ENCODE results near the gene BCL7C.

BCL7C gene

GRCh38 chr16:30924076-30924912 lies 30.4 kb upstream of the BCL7C start:
- TF ChIP-seq FOXM1 (IDR thresholded peaks at IDR 0.05; ENCODE audit: borderline replicate concordance, low read depth): no peak
- TF ChIP-seq TCF12 (IDR thresholded peaks at IDR 0.05; ENCODE audit: low read depth): no peak
- TF ChIP-seq REST (IDR thresholded peaks at IDR 0.05; ENCODE audit: low read depth): no peak
- TF ChIP-seq EP300 (IDR thresholded peaks at IDR 0.05; ENCODE audit: borderline replicate concordance): no peak
- TF ChIP-seq RAD21 (IDR thresholded peaks at IDR 0.05; ENCODE audit: low read depth): no peak
- no peak for TF ChIP-seq USF1 (IDR thresholded peaks at IDR 0.05)
- TF ChIP-seq ZBTB7A (IDR thresholded peaks at IDR 0.05; ENCODE audit: low read depth): no peak
- no peak for TF ChIP-seq YY1 (IDR thresholded peaks at IDR 0.05; ENCODE audit: low read depth)
- TF ChIP-seq TAF1 (IDR thresholded peaks at IDR 0.05; ENCODE audit: low read depth): no peak
- TF ChIP-seq MAX (IDR thresholded peaks at IDR 0.05): no peak
- TF ChIP-seq CREB1 (IDR thresholded peaks at IDR 0.05; ENCODE audit: low read depth): no peak
- no peak for TF ChIP-seq CEBPB (IDR thresholded peaks at IDR 0.05)
- TF ChIP-seq NFIC (IDR thresholded peaks at IDR 0.05): no peak
- no peak for TF ChIP-seq EGR1 (IDR thresholded peaks at IDR 0.05)
- no peak for TF ChIP-seq TEAD4 (IDR thresholded peaks at IDR 0.05)

GRCh38 chr16:30923554-30924075 lies 29.7 kb upstream of the BCL7C start, which contains the start of gene FBXL19:
TSS of gene FBXL19 (plus strand) at chr16:30923572. CDS start at chr16:30925755, 2,183 bp downstream.
- TF ChIP-seq TEAD4 (IDR thresholded peaks at IDR 0.05): no peak
- 0 out of 2 replicates have a peak, but pooled peaks have one; percentile 7 for TF ChIP-seq ZBTB7A (IDR thresholded peaks at IDR 0.05; ENCODE audit: low read depth)
- TF ChIP-seq RAD21 (IDR thresholded peaks at IDR 0.05; ENCODE audit: low read depth): no peak

- TF ChIP-seq TCF12 (IDR thresholded peaks at IDR 0.05; ENCODE audit: low read depth) (peak; percentile 70), USF1 (IDR thresholded peaks at IDR 0.05) (peak; percentile 70), EGR1 (IDR thresholded peaks at IDR 0.05) (peak; percentile 68), MAX (IDR thresholded peaks at IDR 0.05) (peak; percentile 39; the same call in 1 of the 2 replicates), REST (IDR thresholded peaks at IDR 0.05; ENCODE audit: low read depth) (no peak), YY1 (IDR thresholded peaks at IDR 0.05; ENCODE audit: low read depth) (peak; percentile 95), TEAD4 (IDR thresholded peaks at IDR 0.05) (no peak), CEBPB (IDR thresholded peaks at IDR 0.05) (no peak), EP300 (IDR thresholded peaks at IDR 0.05; ENCODE audit: borderline replicate concordance) (no peak; the same call in 1 of the 2 replicates), CREB1 (IDR thresholded peaks at IDR 0.05; ENCODE audit: low read depth) (peak; percentile 72), TAF1 (IDR thresholded peaks at IDR 0.05; ENCODE audit: low read depth) (peak; percentile 32; the same call in 1 of the 2 replicates), ZBTB7A (IDR thresholded peaks at IDR 0.05; ENCODE audit: low read depth) (no peak), FOXM1 (IDR thresholded peaks at IDR 0.05; ENCODE audit: borderline replicate concordance, low read depth) (no peak), NFIC (IDR thresholded peaks at IDR 0.05) (no peak), RAD21 (IDR thresholded peaks at IDR 0.05; ENCODE audit: low read depth) (no peak)
Observed at GRCh38 chr16:30922960-30923535, 29.2 kb upstream of the BCL7C start.

GRCh38 chr16:30922420-30922959 lies 28.6 kb upstream of the BCL7C start:
- TF ChIP-seq TEAD4 (IDR thresholded peaks at IDR 0.05): peak; percentile 23; the same call in 1 of the 2 replicates
- no peak for TF ChIP-seq USF1 (IDR thresholded peaks at IDR 0.05)
- TF ChIP-seq CREB1 (IDR thresholded peaks at IDR 0.05; ENCODE audit: low read depth): peak; percentile 90
- TF ChIP-seq EP300 (IDR thresholded peaks at IDR 0.05; ENCODE audit: borderline replicate concordance): no peak
- peak; percentile 73 for TF ChIP-seq TCF12 (IDR thresholded peaks at IDR 0.05; ENCODE audit: low read depth)
- peak; percentile 52; the same call in 1 of the 2 replicates for TF ChIP-seq TAF1 (IDR thresholded peaks at IDR 0.05; ENCODE audit: low read depth)
- 0 out of 2 replicates have a peak, but pooled peaks have one; percentile 6 for TF ChIP-seq MAX (IDR thresholded peaks at IDR 0.05)
- TF ChIP-seq YY1 (IDR thresholded peaks at IDR 0.05; ENCODE audit: low read depth): peak; percentile 98
- peak; percentile 98 for TF ChIP-seq EGR1 (IDR thresholded peaks at IDR 0.05)

Measured in Ishikawa (cell line).